ENCODE measurements around the gene LIG1. TPM values are rescaled to one million over a fixed set of nuclear protein-coding genes. Genes with fewer than 3 reads are reported as not detected.

Gene LIG1
- total and polyA plus RNA-seq, 2 of the 13 experiments (the other 11 are each of a cell fraction or from before 2014, with no cell fraction given) = 20.1 to 64.4 TPM

DNA sequence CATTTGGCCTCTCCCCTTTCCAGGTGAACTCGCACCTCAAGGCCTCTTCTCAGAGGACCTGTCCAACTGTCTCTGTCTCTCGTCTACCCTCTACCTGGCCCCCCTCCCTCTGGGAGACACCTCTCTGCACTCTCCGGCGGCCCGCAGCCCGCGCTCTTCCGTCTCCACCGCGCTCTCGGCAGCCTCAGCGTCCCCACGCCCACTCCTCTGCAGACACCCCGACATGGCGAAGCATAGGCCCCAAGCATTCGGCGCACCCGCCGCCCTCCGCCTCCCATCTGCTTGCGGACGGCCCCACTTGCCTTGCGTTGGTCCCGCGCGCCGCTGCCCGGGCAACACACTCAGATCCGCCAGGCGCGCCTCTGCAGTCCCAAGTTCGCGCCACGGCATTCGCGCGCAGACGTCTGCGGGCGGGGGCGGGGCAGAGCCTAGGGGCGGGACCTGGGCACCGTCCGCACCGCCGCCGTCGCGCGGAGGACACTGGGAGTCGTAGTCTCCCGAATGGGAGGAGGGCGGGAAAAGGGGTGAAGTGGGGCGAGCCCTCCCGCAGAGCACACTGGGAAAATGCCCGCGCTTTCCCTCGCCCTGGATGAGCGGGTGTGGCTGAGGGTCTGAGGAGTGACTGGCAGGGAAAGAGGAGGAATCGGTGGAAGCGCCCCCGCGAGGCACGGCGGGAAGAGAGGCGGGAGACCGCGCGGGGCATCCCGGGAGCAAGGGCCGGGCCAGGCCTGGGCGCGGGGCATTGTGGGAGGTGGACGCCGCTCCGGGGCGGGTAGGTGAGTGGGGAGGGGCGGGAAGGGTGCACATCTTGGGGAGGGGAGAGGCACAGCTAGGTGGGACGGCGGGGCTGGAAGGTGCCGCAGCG, at the start of gene LIG1, which contains the start of gene ZSWIM9 (continued):
- TF ChIP-seq ISX (CRISPR knock-in tag; conservative IDR thresholded peaks at IDR 0.05) (no peak), PITX1 (CRISPR knock-in tag; IDR thresholded peaks at IDR 0.05) (no peak; the same call in none of the 2 replicates), ZNF704 (CRISPR knock-in tag; IDR thresholded peaks at IDR 0.05; ENCODE audit: borderline replicate concordance) (peak; percentile 40; the same call in 1 of the 2 replicates), ZNF33B (CRISPR knock-in tag; IDR thresholded peaks at IDR 0.05) (peak; percentile 76), CENPT (CRISPR knock-in tag; IDR thresholded peaks at IDR 0.05; ENCODE audit: low read depth) (peak; percentile 76; the same call in 1 of the 2 replicates), KDM5A (IDR thresholded peaks at IDR 0.05; ENCODE audit: borderline replicate concordance, low read length) (peak; percentile 88; the same call in 1 of the 2 replicates), NONO (IDR thresholded peaks at IDR 0.05) (no peak), NONO (CRISPR knock-in tag; conservative IDR thresholded peaks at IDR 0.05) (peak; percentile 87), NPAS2 (CRISPR knock-in tag; IDR thresholded peaks at IDR 0.05; ENCODE audit: borderline replicate concordance) (no peak), AHR (CRISPR knock-in tag; IDR thresholded peaks at IDR 0.05) (0 out of 2 replicates have a peak, but pooled peaks have one; percentile 60), ZNF205 (CRISPR knock-in tag; IDR thresholded peaks at IDR 0.05) (peak; percentile 47; the same call in 1 of the 2 replicates), ZNF224 (CRISPR knock-in tag; IDR thresholded peaks at IDR 0.05) (peak; percentile 72; the same call in 1 of the 2 replicates), ZNF296 (CRISPR knock-in tag; conservative IDR thresholded peaks at IDR 0.05) (no peak), DMAP1 (CRISPR knock-in tag; IDR thresholded peaks at IDR 0.05) (peak; percentile 70; the same call in 1 of the 2 replicates), MTA3 (CRISPR knock-in tag; IDR thresholded peaks at IDR 0.05) (no peak), ZNF678 (CRISPR knock-in tag; IDR thresholded peaks at IDR 0.05) (peak; percentile 64; the same call in 1 of the 2 replicates), ZNF766 (CRISPR knock-in tag; IDR thresholded peaks at IDR 0.05; ENCODE audit: borderline replicate concordance) (no peak), RAD51 (IDR thresholded peaks at IDR 0.05; ENCODE audit: borderline replicate concordance) (no peak), NBN (conservative IDR thresholded peaks at IDR 0.05) (no peak)
- TF ChIP-seq, protein P1, sequence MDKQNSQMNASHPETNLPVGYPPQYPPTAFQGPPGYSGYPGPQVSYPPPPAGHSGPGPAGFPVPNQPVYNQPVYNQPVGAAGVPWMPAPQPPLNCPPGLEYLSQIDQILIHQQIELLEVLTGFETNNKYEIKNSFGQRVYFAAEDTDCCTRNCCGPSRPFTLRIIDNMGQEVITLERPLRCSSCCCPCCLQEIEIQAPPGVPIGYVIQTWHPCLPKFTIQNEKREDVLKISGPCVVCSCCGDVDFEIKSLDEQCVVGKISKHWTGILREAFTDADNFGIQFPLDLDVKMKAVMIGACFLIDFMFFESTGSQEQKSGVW (CRISPR knock-in tag; IDR thresholded peaks at IDR 0.05; ENCODE audit: borderline replicate concordance) = no peak
- TF ChIP-seq, protein P2, sequence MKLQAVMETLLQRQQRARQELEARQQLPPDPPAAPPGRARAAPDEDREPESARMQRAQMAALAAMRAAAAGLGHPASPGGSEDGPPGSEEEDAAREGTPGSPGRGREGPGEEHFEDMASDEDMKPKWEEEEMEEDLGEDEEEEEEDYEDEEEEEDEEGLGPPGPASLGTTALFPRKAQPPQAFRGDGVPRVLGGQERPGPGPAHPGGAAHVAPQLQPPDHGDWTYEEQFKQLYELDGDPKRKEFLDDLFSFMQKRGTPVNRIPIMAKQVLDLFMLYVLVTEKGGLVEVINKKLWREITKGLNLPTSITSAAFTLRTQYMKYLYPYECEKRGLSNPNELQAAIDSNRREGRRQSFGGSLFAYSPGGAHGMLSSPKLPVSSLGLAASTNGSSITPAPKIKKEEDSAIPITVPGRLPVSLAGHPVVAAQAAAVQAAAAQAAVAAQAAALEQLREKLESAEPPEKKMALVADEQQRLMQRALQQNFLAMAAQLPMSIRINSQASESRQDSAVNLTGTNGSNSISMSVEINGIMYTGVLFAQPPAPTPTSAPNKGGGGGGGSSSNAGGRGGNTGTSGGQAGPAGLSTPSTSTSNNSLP (IDR thresholded peaks at IDR 0.05; ENCODE audit: low read depth, low read length) = no peak
- TF ChIP-seq, protein P3, sequence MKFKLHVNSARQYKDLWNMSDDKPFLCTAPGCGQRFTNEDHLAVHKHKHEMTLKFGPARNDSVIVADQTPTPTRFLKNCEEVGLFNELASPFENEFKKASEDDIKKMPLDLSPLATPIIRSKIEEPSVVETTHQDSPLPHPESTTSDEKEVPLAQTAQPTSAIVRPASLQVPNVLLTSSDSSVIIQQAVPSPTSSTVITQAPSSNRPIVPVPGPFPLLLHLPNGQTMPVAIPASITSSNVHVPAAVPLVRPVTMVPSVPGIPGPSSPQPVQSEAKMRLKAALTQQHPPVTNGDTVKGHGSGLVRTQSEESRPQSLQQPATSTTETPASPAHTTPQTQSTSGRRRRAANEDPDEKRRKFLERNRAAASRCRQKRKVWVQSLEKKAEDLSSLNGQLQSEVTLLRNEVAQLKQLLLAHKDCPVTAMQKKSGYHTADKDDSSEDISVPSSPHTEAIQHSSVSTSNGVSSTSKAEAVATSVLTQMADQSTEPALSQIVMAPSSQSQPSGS (CRISPR knock-in tag; IDR thresholded peaks at IDR 0.05) = no peak; the same call in 1 of the 2 replicates
